ENCODE results near the gene TTLL5. TPM values are rescaled to one million over a fixed set of nuclear protein-coding genes. Genes with fewer than 3 reads are reported as not detected.

TTLL5 gene
- total RNA-seq, 5 donors from 2014 or later (not counting 1 experiment from before 2014, with no cell fraction given) = 15.4 to 36.2 (median 22.2) TPM

DNA sequence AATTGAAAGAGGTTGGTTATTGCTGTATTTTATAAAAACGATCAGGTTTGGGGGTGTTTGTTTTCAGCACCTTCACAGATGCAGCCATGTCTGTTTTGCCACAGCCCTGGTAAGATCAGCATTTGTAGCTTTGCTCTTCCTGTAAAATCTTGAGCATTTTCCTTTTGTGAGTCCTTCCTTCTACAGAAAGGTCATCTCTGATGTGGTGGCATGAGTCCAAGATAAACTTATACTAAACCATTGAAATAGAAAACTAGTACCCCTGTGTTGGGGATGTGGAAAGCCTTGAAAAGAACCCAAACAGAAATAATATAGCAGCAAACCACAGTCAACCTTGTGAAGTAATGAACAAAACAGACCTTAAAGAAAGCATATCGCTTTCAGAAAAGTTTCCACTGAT lies 235.3 kb downstream of the TTLL5 start:
- ChIA-PET POLR2A (no interaction called here), CTCF (interaction anchor here in 1 of 2 donors (2.4 kb wide), 1 partner anchor 10 kb away, joined by 5 read pairs; no protein-coding TSS in a partner anchor)
- no peaks in the 10 kb centered on the region for H3K36me3 ChIP-seq (ENCODE audit: control insufficient read depth in 2 of 2, extremely low read depth in 1 of 2, insufficient read depth in 1 of 2, low read length in 1 of 2)
- no peaks in the 10 kb centered on the region for H3K4me1 ChIP-seq (ENCODE audit: control insufficient read depth in 1 of 2, extremely low read depth in 1 of 2, insufficient read depth in 2 of 2, low read length in 2 of 2)
- Mint-ChIP-seq H3K27ac (no peak overlapping the region), H3K4me1 (peaks cover 0 to 7% (median 0%) of the 10 kb centered on the region in 3 donors), H3K9me3 (no peaks in the 10 kb centered on the region), H3K27me3 (no peaks in the 10 kb centered on the region), H3K36me3 (peaks cover 2% of the 10 kb centered on the region), H3K4me3 (no peak overlapping the region)
- no peak overlapping the region for H3K27ac ChIP-seq (ENCODE audit: low read length)
- no peaks in the 10 kb centered on the region for H3K9me3 ChIP-seq
- no peak overlapping the region for H3K4me3 ChIP-seq (ENCODE audit: control insufficient read depth in 1 of 2, extremely low read depth in 1 of 2, low read length in 1 of 2)
- 50% methylated on average over 1 of the region's 2 CpGs for WGBS (ENCODE audit: insufficient coverage)
- H3K27me3 ChIP-seq (replicated peaks in 1 of 2; ENCODE audit: control insufficient read depth in 2 of 2, extremely low read depth in 1 of 2, insufficient read depth in 2 of 2, low read length in 1 of 2) = no peaks in the 10 kb centered on the region
- DNase-seq (no peak), ATAC-seq (replicated peaks in 1 of 4) (no peak)

DNA sequence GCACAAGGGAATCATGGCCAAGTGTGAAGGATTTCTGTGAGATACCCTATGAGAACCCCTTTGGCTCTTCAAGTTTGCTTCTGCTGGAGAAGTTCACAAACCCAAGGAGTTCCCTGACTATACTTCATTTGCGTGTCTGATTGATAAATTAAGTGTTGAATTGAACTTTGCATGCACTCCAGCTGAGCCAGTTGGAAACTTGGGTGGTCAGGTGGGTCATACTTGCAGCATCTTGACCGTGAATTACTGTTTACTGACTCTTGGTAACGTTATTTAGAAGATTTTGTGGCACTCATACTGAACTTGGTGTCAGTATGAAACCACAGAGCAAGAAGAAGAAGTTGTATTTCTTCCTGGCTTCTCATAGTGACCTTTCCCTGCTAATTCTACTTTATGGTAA lies 243.3 kb downstream of the TTLL5 start:
- Mint-ChIP-seq H3K27me3 (no peaks in the 10 kb centered on the region), H3K4me3 (no peak overlapping the region), H3K36me3 (no peaks in the 10 kb centered on the region), H3K4me1 (no peaks in the 10 kb centered on the region), H3K9me3 (no peaks in the 10 kb centered on the region), H3K27ac (no peak overlapping the region)
- H3K36me3 ChIP-seq (ENCODE audit: control insufficient read depth in 2 of 2, extremely low read depth in 1 of 2, insufficient read depth in 1 of 2, low read length in 1 of 2) = no peaks in the 10 kb centered on the region
- no peak for DNase-seq
- ChIA-PET CTCF (no interaction called here), POLR2A (no interaction called here)
- ATAC-seq (replicated peaks in 1 of 4) = no peak
- no peaks in the 10 kb centered on the region for H3K27me3 ChIP-seq (replicated peaks in 1 of 2; ENCODE audit: control insufficient read depth in 2 of 2, extremely low read depth in 1 of 2, insufficient read depth in 2 of 2, low read length in 1 of 2)
- WGBS (ENCODE audit: insufficient coverage) = 80% methylated on average over 1 of the region's 3 CpGs
- H3K9me3 ChIP-seq = no peaks in the 10 kb centered on the region
- no peak overlapping the region for H3K27ac ChIP-seq (ENCODE audit: low read length)
- H3K4me1 ChIP-seq (ENCODE audit: control insufficient read depth in 1 of 2, extremely low read depth in 1 of 2, insufficient read depth in 2 of 2, low read length in 2 of 2) = no peaks in the 10 kb centered on the region
- no peak overlapping the region for H3K4me3 ChIP-seq (ENCODE audit: control insufficient read depth in 1 of 2, extremely low read depth in 1 of 2, low read length in 1 of 2)

DNA sequence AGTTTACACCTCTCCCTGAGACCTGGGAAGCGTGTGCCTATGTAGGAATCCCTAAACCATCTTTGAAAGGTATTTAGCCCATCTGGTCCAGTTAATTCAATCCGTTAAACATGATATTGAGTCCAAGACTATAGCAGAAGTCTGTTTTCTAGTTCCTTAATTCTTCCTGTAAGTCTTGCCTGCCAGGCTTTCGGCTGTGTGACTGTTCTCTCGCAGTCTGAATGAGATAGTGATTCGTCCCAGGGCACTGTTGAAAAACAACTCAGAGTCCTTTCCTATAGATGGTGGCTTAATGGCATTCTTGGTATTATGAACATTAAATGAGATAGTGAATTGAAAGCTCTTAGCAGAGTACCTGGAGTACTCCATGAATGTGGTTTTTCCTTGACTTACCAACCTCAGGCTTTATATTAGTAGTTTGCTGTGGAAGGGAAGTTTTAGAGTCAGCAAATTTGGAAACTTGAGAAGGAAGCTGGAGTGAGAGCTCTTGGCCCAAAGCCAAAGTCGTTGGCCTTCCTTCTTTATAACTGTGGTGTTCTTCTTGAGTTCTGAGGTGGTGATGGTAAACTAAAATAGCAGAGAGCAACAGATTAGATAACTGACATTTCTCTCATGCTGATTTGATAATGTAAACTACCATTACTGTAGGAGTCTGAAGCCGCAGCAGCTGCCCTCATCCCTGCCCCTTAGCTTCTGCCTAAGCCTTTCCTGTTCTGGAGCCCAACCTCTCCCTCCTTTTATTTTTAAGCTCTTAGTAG lies 244.3 kb downstream of the TTLL5 start:
- Mint-ChIP-seq H3K27ac (peak overlapping the region in 1 of 2 donors; percentile 13), H3K4me3 (no peak overlapping the region), H3K9me3 (no peaks in the 10 kb centered on the region), H3K4me1 (no peaks in the 10 kb centered on the region), H3K27me3 (no peaks in the 10 kb centered on the region), H3K36me3 (no peaks in the 10 kb centered on the region)
- ChIA-PET POLR2A (no interaction called here), CTCF (interaction anchor here in 1 of 2 donors (0.5 to 3.0 kb wide), 4 partner anchors 8 to 149 kb away, joined by 3 to 33 read pairs (median 4); partner anchors contain the start of genes IFT43 and TGFB3)
- H3K9me3 ChIP-seq = no peaks in the 10 kb centered on the region
- no peaks in the 10 kb centered on the region for H3K4me1 ChIP-seq (ENCODE audit: control insufficient read depth in 1 of 2, extremely low read depth in 1 of 2, insufficient read depth in 2 of 2, low read length in 2 of 2)
- no peak overlapping the region for H3K27ac ChIP-seq (ENCODE audit: low read length)
- 60% methylated on average over 3 of the region's 7 CpGs for WGBS (ENCODE audit: insufficient coverage)
- no peak overlapping the region for H3K4me3 ChIP-seq (ENCODE audit: control insufficient read depth in 1 of 2, extremely low read depth in 1 of 2, low read length in 1 of 2)
- DNase-seq (no peak), ATAC-seq (replicated peaks in 1 of 4) (no peak)
- H3K36me3 ChIP-seq (ENCODE audit: control insufficient read depth in 2 of 2, extremely low read depth in 1 of 2, insufficient read depth in 1 of 2, low read length in 1 of 2) = no peaks in the 10 kb centered on the region
- H3K27me3 ChIP-seq (replicated peaks in 1 of 2; ENCODE audit: control insufficient read depth in 2 of 2, extremely low read depth in 1 of 2, insufficient read depth in 2 of 2, low read length in 1 of 2) = no peaks in the 10 kb centered on the region

DNA sequence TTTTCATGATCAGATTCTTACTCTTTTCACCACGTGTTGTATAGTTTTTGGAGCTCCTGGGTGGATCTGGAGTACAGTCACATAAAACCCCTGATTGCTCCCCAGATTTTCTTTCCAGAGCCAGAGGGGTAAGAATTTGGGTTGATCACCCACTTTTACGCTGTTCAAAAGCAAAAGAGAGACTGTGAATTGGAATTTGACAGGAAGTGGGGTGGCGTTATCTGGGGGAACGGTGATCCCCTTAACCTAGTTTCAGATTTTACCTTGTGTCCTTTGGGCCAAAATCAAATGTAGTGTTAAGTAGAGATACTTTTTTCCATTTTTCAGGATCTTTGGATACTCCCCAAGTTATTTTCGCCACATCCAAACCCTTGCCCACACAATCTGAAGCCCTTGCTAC lies 245.2 kb downstream of the TTLL5 start:
- Histone ChIP-seq H3K4me1 (ENCODE audit: control insufficient read depth in 1 of 2, extremely low read depth in 1 of 2, insufficient read depth in 2 of 2, low read length in 2 of 2) (no peaks in the 10 kb centered on the region), H3K9me3 (no peaks in the 10 kb centered on the region), H3K27ac (ENCODE audit: low read length) (no peak overlapping the region), H3K36me3 (ENCODE audit: control insufficient read depth in 2 of 2, extremely low read depth in 1 of 2, insufficient read depth in 1 of 2, low read length in 1 of 2) (no peaks in the 10 kb centered on the region), H3K4me3 (ENCODE audit: control insufficient read depth in 1 of 2, extremely low read depth in 1 of 2, low read length in 1 of 2) (no peak overlapping the region), H3K27me3 (replicated peaks in 1 of 2; ENCODE audit: control insufficient read depth in 2 of 2, extremely low read depth in 1 of 2, insufficient read depth in 2 of 2, low read length in 1 of 2) (no peaks in the 10 kb centered on the region)
- POLR2A ChIA-PET = no interaction called here
- ATAC-seq (replicated peaks in 1 of 4) (no peak), DNase-seq (no peak)
- WGBS (ENCODE audit: insufficient coverage) = no CpG with 5 or more reads among the region's 5 CpGs
- CTCF ChIA-PET = interaction anchor here (0.6 to 3.0 kb wide), 14 partner anchors 9 to 1207 kb away, joined by 3 to 33 read pairs (median 5); partner anchors contain the start of genes IFT43 (in 1 of the 2) and TGFB3 (in 1 of the 2)
- H3K27ac Mint-ChIP-seq = no peak overlapping the region
- no peaks in the 10 kb centered on the region for H3K36me3 Mint-ChIP-seq
- no peaks in the 10 kb centered on the region for H3K4me1 Mint-ChIP-seq
- no peak overlapping the region for H3K4me3 Mint-ChIP-seq
- H3K27me3 Mint-ChIP-seq = no peaks in the 10 kb centered on the region
- no peaks in the 10 kb centered on the region for H3K9me3 Mint-ChIP-seq

DNA sequence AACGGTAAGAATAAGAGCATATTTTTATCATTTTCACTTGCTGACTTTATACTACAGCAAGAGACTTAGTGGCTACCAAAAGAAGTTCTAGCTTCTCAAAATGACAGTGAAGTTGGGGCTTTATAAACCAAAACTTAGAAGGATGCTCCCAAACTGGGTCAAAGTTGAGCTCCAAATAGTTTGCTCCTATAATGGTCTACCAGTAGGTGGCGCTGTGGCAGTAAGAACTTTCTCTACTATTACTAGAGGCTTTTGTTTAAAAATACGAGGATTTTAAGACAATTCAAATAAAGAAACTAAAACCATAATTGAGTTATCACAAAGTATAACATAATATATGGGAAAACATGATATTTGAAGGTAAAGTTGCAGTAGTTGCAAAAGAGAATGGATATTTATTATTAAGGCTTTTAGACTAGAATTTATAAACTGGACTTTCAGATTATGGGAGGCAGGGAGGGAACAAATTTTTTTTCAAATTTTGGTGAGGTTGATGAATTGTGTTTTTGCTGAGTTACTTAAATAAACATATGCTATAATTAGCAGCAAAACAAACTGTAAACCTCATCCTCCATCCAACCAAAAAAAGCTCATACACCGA lies 245.7 kb downstream of the TTLL5 start:
- H3K27me3 ChIP-seq (replicated peaks in 1 of 2; ENCODE audit: control insufficient read depth in 2 of 2, extremely low read depth in 1 of 2, insufficient read depth in 2 of 2, low read length in 1 of 2) = no peaks in the 10 kb centered on the region
- no peaks in the 10 kb centered on the region for H3K9me3 Mint-ChIP-seq
- no peak overlapping the region for H3K27ac Mint-ChIP-seq
- no peak overlapping the region for H3K4me3 ChIP-seq (ENCODE audit: control insufficient read depth in 1 of 2, extremely low read depth in 1 of 2, low read length in 1 of 2)
- ATAC-seq (replicated peaks in 1 of 4) (peak in 3 of 4 experiments; percentile 40 to 58 (median 51)), DNase-seq (peak in 33 of 35 experiments; percentile 11 to 81 (median 52))
- CTCF ChIA-PET = interaction anchor here (0.5 to 3.0 kb wide), 16 partner anchors 10 to 1208 kb away, joined by 3 to 33 read pairs (median 5); partner anchors contain the start of genes IFT43 (in 1 of the 2) and TGFB3 (in 1 of the 2)
- no peaks in the 10 kb centered on the region for H3K9me3 ChIP-seq
- H3K36me3 ChIP-seq (ENCODE audit: control insufficient read depth in 2 of 2, extremely low read depth in 1 of 2, insufficient read depth in 1 of 2, low read length in 1 of 2) = no peaks in the 10 kb centered on the region
- H3K4me1 ChIP-seq (ENCODE audit: control insufficient read depth in 1 of 2, extremely low read depth in 1 of 2, insufficient read depth in 2 of 2, low read length in 2 of 2) = no peaks in the 10 kb centered on the region
- no peaks in the 10 kb centered on the region for H3K4me1 Mint-ChIP-seq
- POLR2A ChIA-PET = no interaction called here
- WGBS (ENCODE audit: insufficient coverage) = 100% methylated on average over 1 of the region's 4 CpGs
- H3K4me3 Mint-ChIP-seq = no peak overlapping the region
- H3K27me3 Mint-ChIP-seq = no peaks in the 10 kb centered on the region
- H3K27ac ChIP-seq (ENCODE audit: low read length) = no peak overlapping the region
- no peaks in the 10 kb centered on the region for H3K36me3 Mint-ChIP-seq

DNA sequence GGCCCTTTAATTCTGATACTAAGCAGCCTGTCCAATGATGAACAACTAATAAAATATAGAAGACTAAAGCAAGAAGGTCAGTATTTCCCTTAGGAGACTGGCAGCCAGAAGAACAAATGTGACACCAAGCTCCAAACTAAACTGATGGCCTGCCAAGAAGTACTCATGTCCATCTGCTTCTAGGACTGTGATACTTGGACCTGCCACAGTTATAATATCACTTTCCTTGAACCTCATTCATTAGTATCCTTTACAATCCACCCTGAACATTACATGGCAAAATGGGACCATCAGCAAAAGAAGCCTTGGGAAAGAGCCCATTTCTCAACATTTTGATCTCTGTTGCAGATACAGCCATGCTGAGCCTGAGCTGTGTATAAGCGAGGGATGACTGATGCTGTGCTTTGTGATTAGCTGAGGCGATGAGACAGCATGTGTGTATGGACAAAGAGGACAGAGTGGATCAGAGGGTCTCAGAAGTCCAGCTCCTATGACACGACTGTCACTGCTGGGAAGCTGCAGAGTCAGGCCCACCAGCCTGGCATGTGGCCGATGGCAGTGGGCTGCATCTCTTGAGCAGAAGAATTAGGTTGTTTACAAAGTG lies 246.8 kb downstream of the TTLL5 start:
- POLR2A ChIA-PET = no interaction called here

More for the DNA sequence above, 246.8 kb downstream of the TTLL5 start:
- H3K9me3 ChIP-seq = no peaks in the 10 kb centered on the region
- no peaks in the 10 kb centered on the region for H3K4me1 ChIP-seq (ENCODE audit: control insufficient read depth in 1 of 2, extremely low read depth in 1 of 2, insufficient read depth in 2 of 2, low read length in 2 of 2)
- CTCF ChIA-PET = interaction anchor here (0.5 to 3.0 kb wide), 8 partner anchors 28 to 611 kb away, joined by 3 to 33 read pairs (median 3); partner anchors contain the start of genes IFT43 (in 1 of the 2) and TGFB3 (in 1 of the 2)
- Mint-ChIP-seq H3K9me3 (no peaks in the 10 kb centered on the region), H3K27ac (no peak overlapping the region), H3K36me3 (no peaks in the 10 kb centered on the region), H3K27me3 (no peaks in the 10 kb centered on the region), H3K4me1 (no peaks in the 10 kb centered on the region), H3K4me3 (no peak overlapping the region)
- H3K27me3 ChIP-seq (replicated peaks in 1 of 2; ENCODE audit: control insufficient read depth in 2 of 2, extremely low read depth in 1 of 2, insufficient read depth in 2 of 2, low read length in 1 of 2) = no peaks in the 10 kb centered on the region
- H3K27ac ChIP-seq (ENCODE audit: low read length) = no peak overlapping the region
- ATAC-seq (replicated peaks in 1 of 4) (no peak), DNase-seq (no peak)
- no peaks in the 10 kb centered on the region for H3K36me3 ChIP-seq (ENCODE audit: control insufficient read depth in 2 of 2, extremely low read depth in 1 of 2, insufficient read depth in 1 of 2, low read length in 1 of 2)
- H3K4me3 ChIP-seq (ENCODE audit: control insufficient read depth in 1 of 2, extremely low read depth in 1 of 2, low read length in 1 of 2) = no peak overlapping the region
- 95% methylated on average over 3 of the region's 4 CpGs for WGBS (ENCODE audit: insufficient coverage)
